SK-N-SH (cell line): Measurements from ENCODE around the gene XIRP1. TPM values are rescaled to one million over a fixed set of nuclear protein-coding genes. Genes with fewer than 3 reads are reported as not detected.

Source experiments
- MAX ChIP-seq: IDR thresholded peaks from 2 replicates; pipeline ENCODE4 v1.4.0; 2012; ENCODE audit warnings: low read depth
- polyA plus RNA-seq, 3 experiments: library from polyadenylated mRNA; depleted of rRNA; stranded (reverse); fragments of >200 nt; gene quantifications; 2 replicates each; pipeline ENCODE4 v1.2.3, GENCODE V29; 2012
- small RNA-seq, 7 experiments: library from RNA; depleted of rRNA; stranded (forward); fragments of <200 nt; gene quantifications; one replicate each; pipeline ENCODE3, GENCODE V24; 2012

Gene XIRP1
- polyA plus RNA-seq, 1 of the 3 experiments (the other 2 are of a cell fraction) = not detected

GRCh38 chr3:39133822-39134221, 58.6 kb downstream of the XIRP1 start (continued):
- no peak for TF ChIP-seq MAX

Small RNA genes within 50 kb of the gene (small RNA-seq; reads per million reads assigned to genes)
- 0 reads per million in 7 experiments for gene RF00017

Other genes starting within 250 kb of the XIRP1 start
- 0.02 TPM in 2 replicates for gene SCN11A, start 140.7 kb downstream of the XIRP1 start, polyA plus RNA-seq (2012; rRNA removed)
- gene WDR48, start 140.6 kb downstream of the XIRP1 start, polyA plus RNA-seq (2012; rRNA removed) = 12.1 and 18.0 TPM in 2 replicates
- 44.3 and 56.2 TPM in 2 replicates for gene GORASP1, start 85.0 kb downstream of the XIRP1 start, polyA plus RNA-seq (2012; rRNA removed)
- gene TTC21A, start 84.9 kb downstream of the XIRP1 start, polyA plus RNA-seq (2012; rRNA removed) = 3.9 and 4.2 TPM in 2 replicates
- gene CSRNP1, start 39.0 kb downstream of the XIRP1 start, polyA plus RNA-seq (2012; rRNA removed) = 24.5 and 26.3 TPM in 2 replicates
- gene CX3CR1, start 87.4 kb upstream of the XIRP1 start, polyA plus RNA-seq (2012; rRNA removed) = not detected in 2 replicates
- not detected in 2 replicates for gene CCR8, start 137.1 kb upstream of the XIRP1 start, polyA plus RNA-seq (2012; rRNA removed)
- 34.9 and 45.0 TPM in 2 replicates for gene SLC25A38, start 190.8 kb upstream of the XIRP1 start, polyA plus RNA-seq (2012; rRNA removed)
- gene RPSA, start 214.1 kb upstream of the XIRP1 start, polyA plus RNA-seq (2012; rRNA removed) = 2,958 and 3,456 TPM in 2 replicates